ENCODE measurements around the gene MXD4.

DNA sequence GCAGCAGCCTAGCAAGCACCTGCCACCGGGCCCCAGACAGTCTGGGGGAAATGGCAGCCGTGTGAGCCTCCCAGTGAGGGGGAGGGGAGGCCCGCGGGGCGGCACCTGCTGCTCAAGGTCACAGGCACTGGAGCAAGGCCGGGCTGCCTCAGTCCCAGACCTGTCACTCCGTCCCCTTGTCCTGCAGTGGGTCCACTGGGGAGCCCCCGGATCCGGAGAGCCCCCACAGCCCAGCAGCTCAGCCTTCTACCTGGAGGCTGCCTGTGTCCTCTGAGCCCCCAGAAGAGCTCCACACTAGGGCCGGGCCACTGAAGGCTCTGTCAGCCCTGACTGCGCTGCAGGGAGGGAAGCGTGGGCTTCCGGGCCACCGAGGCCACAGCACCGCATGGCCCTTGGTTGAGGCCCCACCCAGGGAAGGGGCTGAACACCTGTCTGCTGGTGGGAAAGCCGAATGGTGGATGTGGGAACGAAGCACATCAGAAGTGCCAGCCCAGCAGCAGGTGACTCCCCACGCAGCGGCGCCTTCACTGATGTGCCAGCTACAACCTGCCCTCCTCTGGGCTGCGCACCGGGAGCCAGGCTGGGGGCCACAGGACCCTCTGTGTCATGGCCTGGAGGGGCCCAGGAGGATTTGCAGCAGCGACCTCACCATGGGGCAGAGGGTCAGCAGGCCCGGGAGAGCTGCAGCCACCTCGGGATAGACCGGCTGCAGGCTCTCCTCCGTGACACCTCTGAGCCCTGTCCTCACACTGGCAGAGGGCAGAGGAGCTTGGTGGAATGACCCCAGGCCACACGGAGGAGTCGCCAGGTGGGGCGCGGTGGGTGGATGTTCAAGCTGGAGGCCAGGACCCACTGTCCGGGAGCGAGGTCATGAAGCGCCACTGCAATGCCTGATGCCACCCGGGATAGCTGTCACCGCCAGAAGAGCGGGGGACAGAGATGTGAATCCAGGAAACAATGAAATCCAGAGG is 35.0 kb upstream of the MXD4 start:
- TF ChIP-seq ZNF384 (IDR thresholded peaks at IDR 0.05; ENCODE audit: low read depth, low read length) = no peak
- TF ChIP-seq, protein P1, sequence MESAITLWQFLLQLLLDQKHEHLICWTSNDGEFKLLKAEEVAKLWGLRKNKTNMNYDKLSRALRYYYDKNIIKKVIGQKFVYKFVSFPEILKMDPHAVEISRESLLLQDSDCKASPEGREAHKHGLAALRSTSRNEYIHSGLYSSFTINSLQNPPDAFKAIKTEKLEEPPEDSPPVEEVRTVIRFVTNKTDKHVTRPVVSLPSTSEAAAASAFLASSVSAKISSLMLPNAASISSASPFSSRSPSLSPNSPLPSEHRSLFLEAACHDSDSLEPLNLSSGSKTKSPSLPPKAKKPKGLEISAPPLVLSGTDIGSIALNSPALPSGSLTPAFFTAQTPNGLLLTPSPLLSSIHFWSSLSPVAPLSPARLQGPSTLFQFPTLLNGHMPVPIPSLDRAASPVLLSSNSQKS (CRISPR knock-in tag; IDR thresholded peaks at IDR 0.05) = no peak
- TF ChIP-seq, protein P2, sequence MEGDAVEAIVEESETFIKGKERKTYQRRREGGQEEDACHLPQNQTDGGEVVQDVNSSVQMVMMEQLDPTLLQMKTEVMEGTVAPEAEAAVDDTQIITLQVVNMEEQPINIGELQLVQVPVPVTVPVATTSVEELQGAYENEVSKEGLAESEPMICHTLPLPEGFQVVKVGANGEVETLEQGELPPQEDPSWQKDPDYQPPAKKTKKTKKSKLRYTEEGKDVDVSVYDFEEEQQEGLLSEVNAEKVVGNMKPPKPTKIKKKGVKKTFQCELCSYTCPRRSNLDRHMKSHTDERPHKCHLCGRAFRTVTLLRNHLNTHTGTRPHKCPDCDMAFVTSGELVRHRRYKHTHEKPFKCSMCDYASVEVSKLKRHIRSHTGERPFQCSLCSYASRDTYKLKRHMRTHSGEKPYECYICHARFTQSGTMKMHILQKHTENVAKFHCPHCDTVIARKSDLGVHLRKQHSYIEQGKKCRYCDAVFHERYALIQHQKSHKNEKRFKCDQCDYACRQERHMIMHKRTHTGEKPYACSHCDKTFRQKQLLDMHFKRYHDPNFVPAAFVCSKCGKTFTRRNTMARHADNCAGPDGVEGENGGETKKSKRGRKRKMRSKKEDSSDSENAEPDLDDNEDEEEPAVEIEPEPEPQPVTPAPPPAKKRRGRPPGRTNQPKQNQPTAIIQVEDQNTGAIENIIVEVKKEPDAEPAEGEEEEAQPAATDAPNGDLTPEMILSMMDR (IDR thresholded peaks at IDR 0.05 in 2 of 3, conservative IDR thresholded peaks at IDR 0.05 in 1 of 3; ENCODE audit: insufficient read depth in 2 of 3, low read depth in 1 of 3, low read length in 3 of 3) = no peak
- TF ChIP-seq TCF7 (IDR thresholded peaks at IDR 0.05; ENCODE audit: borderline replicate concordance) = no peak
- TF ChIP-seq ZNF347 (CRISPR knock-in tag; IDR thresholded peaks at IDR 0.05; ENCODE audit: low read depth) = no peak
- TF ChIP-seq ZNF24 (IDR thresholded peaks at IDR 0.05) = no peak
- TF ChIP-seq NFRKB (IDR thresholded peaks at IDR 0.05; ENCODE audit: low read depth) = no peak
- TF ChIP-seq, protein P3, sequence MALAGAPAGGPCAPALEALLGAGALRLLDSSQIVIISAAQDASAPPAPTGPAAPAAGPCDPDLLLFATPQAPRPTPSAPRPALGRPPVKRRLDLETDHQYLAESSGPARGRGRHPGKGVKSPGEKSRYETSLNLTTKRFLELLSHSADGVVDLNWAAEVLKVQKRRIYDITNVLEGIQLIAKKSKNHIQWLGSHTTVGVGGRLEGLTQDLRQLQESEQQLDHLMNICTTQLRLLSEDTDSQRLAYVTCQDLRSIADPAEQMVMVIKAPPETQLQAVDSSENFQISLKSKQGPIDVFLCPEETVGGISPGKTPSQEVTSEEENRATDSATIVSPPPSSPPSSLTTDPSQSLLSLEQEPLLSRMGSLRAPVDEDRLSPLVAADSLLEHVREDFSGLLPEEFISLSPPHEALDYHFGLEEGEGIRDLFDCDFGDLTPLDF (CRISPR knock-in tag; IDR thresholded peaks at IDR 0.05) = no peak

Data from K562 (cell line).